NCI-H1105 (cell line): ENCODE results near the gene SLIT3.

Source experiments
- DNase-seq: peaks from one replicate; lab custom pipeline; 2025; lab: John Stamatoyannopoulos, UW

The SLIT3 gene

GRCh38 chr5:168960497-168960896 lies 340.4 kb downstream of the SLIT3 start:
- DNase-seq: no peak

- DNase-seq: no peak
Observed at GRCh38 chr5:168953351-168953750, 347.6 kb downstream of the SLIT3 start.

- no peak for DNase-seq
Observed at GRCh38 chr5:168952196-168952595, 348.7 kb downstream of the SLIT3 start.

GRCh38 chr5:168951769-168952168 lies 349.2 kb downstream of the SLIT3 start:
- no peak for DNase-seq

GRCh38 chr5:168951356-168951755 lies 349.6 kb downstream of the SLIT3 start:
- DNase-seq: no peak

- no peak for DNase-seq
Observed at GRCh38 chr5:168950241-168950951, 350.5 kb downstream of the SLIT3 start.

GRCh38 chr5:168948746-168949145 lies 352.2 kb downstream of the SLIT3 start:
- DNase-seq: no peak

- DNase-seq: no peak
Observed at GRCh38 chr5:168947212-168947868, 353.6 kb downstream of the SLIT3 start.

GRCh38 chr5:168946363-168946762 lies 354.6 kb downstream of the SLIT3 start:
- no peak for DNase-seq

GRCh38 chr5:168944004-168944403 lies 356.9 kb downstream of the SLIT3 start:
- DNase-seq: no peak

- no peak for DNase-seq
Observed at GRCh38 chr5:168943091-168943884, 357.7 kb downstream of the SLIT3 start.

- DNase-seq: no peak
Observed at GRCh38 chr5:168941901-168942300, 359.0 kb downstream of the SLIT3 start.

GRCh38 chr5:168940712-168941111 lies 360.2 kb downstream of the SLIT3 start:
- DNase-seq: no peak

- peak; percentile 77 for DNase-seq
Observed at GRCh38 chr5:168939887-168940544, 360.9 kb downstream of the SLIT3 start.

- DNase-seq: no peak
Observed at GRCh38 chr5:168939156-168939800, 361.7 kb downstream of the SLIT3 start.

GRCh38 chr5:168936511-168936910 lies 364.4 kb downstream of the SLIT3 start:
- no peak for DNase-seq

GRCh38 chr5:168935183-168935582 lies 365.8 kb downstream of the SLIT3 start:
- DNase-seq: no peak

GRCh38 chr5:168934169-168934568 lies 366.8 kb downstream of the SLIT3 start:
- DNase-seq: no peak

- DNase-seq: no peak
Observed at GRCh38 chr5:168932400-168933189, 368.3 kb downstream of the SLIT3 start.

- no peak for DNase-seq
Observed at GRCh38 chr5:168931638-168932345, 369.1 kb downstream of the SLIT3 start.
